ENCODE data around the gene GNRH2. TPM values are rescaled to one million over a fixed set of nuclear protein-coding genes. Genes with fewer than 3 reads are reported as not detected.

GNRH2 gene
- total and polyA plus RNA-seq, 2 donors (not counting 3 experiments of a cell fraction or from before 2014, with no cell fraction given) = 1.9 TPM; not detected in 1

DNA sequence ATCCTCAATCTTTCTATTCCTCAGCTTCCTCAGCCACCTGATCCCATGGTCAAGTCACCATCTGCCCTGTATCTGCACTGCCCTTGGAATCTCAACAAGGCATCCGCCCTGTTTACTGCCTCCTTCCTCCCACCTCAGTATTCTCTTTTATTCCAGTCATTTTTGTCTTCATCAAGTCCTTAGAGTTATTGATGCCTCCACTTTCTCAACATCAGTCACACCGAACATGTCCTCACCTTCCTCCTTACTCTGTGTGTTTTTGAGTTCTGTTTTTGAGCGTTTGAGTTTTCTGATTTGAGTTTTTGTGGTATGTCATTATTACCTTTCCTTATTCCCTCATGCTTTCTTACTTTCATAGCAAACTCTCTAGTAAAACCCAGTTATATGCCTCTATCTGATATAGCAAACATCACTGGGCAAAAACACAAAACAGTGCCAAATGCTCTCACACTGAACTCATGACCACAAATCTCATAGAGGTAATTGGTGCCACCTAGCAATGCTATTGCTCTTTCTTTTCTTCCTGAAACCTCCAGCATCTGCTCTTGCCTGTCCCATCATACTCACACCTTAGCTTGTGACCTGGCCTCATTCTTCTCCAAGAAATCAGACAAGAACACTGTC, 11.8 kb upstream of the GNRH2 start:
- Histone ChIP-seq H2AFZ (ENCODE audit: low read depth, low read length) (no peak overlapping the region), H3K36me3 (ENCODE audit: control insufficient read depth in 2 of 2, extremely low read depth in 1 of 2, insufficient read depth in 2 of 2, low read length in 2 of 2) (peaks cover 6 to 51% of the 10 kb centered on the region in 2 experiments), H3K9me3 (replicated peaks; ENCODE audit: control insufficient read depth, insufficient read depth, low read length) (no peaks in the 10 kb centered on the region), H3K27ac (ENCODE audit: insufficient read depth, low read depth, low read length) (no peak overlapping the region), H3K4me3 (replicated peaks in 1 of 3; ENCODE audit: insufficient read depth in 1 of 3, low read depth in 1 of 3, low read length in 3 of 3) (no peak overlapping the region), H3K4me2 (ENCODE audit: insufficient read depth, low read length) (no peak overlapping the region), H3K79me2 (ENCODE audit: control insufficient read depth, insufficient read depth, low read length) (no peaks in the 10 kb centered on the region), H3K4me1 (ENCODE audit: control insufficient read depth, extremely low read depth, insufficient read depth, low read length) (no peaks in the 10 kb centered on the region), H3K9me1 (replicated peaks; ENCODE audit: control insufficient read depth, extremely low read depth, insufficient read depth, low read length) (no peaks in the 10 kb centered on the region), H3K9ac (replicated peaks; ENCODE audit: extremely low read depth, insufficient read depth, low read length) (no peak overlapping the region), H3K27me3 (ENCODE audit: control insufficient read depth in 2 of 2, insufficient read depth in 2 of 2, low read length in 2 of 2) (no peaks in the 10 kb centered on the region), H4K20me1 (replicated peaks; ENCODE audit: control insufficient read depth, extremely low read depth, insufficient read depth, low read length) (no peaks in the 10 kb centered on the region)
- POLR2A ChIA-PET = no interaction called here
- CTCF ChIA-PET = no interaction called here
- no peak for FAIRE-seq
- dilution Hi-C loops (cut with MboI; ENCODE audit: extremely low pct_ligation_motif_present, low sequenced_read_pairs) (no loop called here), intact Hi-C loops (cut with micrococcal nuclease) (no loop called here)
- no peak for DNase-seq (ENCODE audit: low read depth, low spot score)
- BruUV-seq (replicated peaks) = no TSS peak
- TF ChIP-seq EZH2 (IDR thresholded peaks at IDR 0.05; ENCODE audit: borderline replicate concordance, low read depth, low read length, severe bottlenecking) = no peak
- no peak for TF ChIP-seq FOS (IDR thresholded peaks at IDR 0.05; ENCODE audit: borderline replicate concordance, insufficient read depth, low read length)
- no peak for TF ChIP-seq MYC (IDR thresholded peaks at IDR 0.05; ENCODE audit: low read depth, low read length)
- TF ChIP-seq POLR2A (IDR thresholded peaks at IDR 0.05; ENCODE audit: low read depth, low read length) = no peak
- TF ChIP-seq, protein P1, sequence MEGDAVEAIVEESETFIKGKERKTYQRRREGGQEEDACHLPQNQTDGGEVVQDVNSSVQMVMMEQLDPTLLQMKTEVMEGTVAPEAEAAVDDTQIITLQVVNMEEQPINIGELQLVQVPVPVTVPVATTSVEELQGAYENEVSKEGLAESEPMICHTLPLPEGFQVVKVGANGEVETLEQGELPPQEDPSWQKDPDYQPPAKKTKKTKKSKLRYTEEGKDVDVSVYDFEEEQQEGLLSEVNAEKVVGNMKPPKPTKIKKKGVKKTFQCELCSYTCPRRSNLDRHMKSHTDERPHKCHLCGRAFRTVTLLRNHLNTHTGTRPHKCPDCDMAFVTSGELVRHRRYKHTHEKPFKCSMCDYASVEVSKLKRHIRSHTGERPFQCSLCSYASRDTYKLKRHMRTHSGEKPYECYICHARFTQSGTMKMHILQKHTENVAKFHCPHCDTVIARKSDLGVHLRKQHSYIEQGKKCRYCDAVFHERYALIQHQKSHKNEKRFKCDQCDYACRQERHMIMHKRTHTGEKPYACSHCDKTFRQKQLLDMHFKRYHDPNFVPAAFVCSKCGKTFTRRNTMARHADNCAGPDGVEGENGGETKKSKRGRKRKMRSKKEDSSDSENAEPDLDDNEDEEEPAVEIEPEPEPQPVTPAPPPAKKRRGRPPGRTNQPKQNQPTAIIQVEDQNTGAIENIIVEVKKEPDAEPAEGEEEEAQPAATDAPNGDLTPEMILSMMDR (IDR thresholded peaks at IDR 0.05; ENCODE audit: extremely low read depth in 1 of 2, insufficient read depth in 1 of 2, low read depth in 1 of 2, low read length in 2 of 2) = no peak
- TF ChIP-seq POLR2AphosphoS5 (IDR thresholded peaks at IDR 0.05; ENCODE audit: insufficient read depth, low read depth, low read length) = no peak
- TF ChIP-seq, protein P2, sequence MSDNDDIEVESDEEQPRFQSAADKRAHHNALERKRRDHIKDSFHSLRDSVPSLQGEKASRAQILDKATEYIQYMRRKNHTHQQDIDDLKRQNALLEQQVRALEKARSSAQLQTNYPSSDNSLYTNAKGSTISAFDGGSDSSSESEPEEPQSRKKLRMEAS (IDR thresholded peaks at IDR 0.05; ENCODE audit: insufficient read depth, insufficient read length) = no peak
- TF ChIP-seq GATA2 (IDR thresholded peaks at IDR 0.05; ENCODE audit: insufficient read depth, insufficient read length, low read depth, low read length) = no peak
- TF ChIP-seq JUN (IDR thresholded peaks at IDR 0.05; ENCODE audit: borderline replicate concordance, insufficient read depth, insufficient read length, low read depth) = no peak
